AG09319 (cell line): ENCODE data around the gene BAIAP3.

Source experiments
- DNase-seq: peaks from one replicate; pipeline ENCODE4 v3.0.0-alpha.2; 2010; ENCODE audit warnings: low read depth; ENCODE audit errors: extremely low read depth
- TF ChIP-seq, protein P1 (sequence below): IDR thresholded peaks from 2 replicates; pipeline ENCODE4 v1.5.1; 2011; ENCODE audit warnings: low read depth, mild to moderate bottlenecking, inconsistent platforms, low read length, moderate library complexity

The BAIAP3 gene

GRCh38 chr16:1323296-1324239 is 9.9 kb upstream of the BAIAP3 start:
- no peak for DNase-seq
- TF ChIP-seq, protein P1, sequence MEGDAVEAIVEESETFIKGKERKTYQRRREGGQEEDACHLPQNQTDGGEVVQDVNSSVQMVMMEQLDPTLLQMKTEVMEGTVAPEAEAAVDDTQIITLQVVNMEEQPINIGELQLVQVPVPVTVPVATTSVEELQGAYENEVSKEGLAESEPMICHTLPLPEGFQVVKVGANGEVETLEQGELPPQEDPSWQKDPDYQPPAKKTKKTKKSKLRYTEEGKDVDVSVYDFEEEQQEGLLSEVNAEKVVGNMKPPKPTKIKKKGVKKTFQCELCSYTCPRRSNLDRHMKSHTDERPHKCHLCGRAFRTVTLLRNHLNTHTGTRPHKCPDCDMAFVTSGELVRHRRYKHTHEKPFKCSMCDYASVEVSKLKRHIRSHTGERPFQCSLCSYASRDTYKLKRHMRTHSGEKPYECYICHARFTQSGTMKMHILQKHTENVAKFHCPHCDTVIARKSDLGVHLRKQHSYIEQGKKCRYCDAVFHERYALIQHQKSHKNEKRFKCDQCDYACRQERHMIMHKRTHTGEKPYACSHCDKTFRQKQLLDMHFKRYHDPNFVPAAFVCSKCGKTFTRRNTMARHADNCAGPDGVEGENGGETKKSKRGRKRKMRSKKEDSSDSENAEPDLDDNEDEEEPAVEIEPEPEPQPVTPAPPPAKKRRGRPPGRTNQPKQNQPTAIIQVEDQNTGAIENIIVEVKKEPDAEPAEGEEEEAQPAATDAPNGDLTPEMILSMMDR = no peak

DNA sequence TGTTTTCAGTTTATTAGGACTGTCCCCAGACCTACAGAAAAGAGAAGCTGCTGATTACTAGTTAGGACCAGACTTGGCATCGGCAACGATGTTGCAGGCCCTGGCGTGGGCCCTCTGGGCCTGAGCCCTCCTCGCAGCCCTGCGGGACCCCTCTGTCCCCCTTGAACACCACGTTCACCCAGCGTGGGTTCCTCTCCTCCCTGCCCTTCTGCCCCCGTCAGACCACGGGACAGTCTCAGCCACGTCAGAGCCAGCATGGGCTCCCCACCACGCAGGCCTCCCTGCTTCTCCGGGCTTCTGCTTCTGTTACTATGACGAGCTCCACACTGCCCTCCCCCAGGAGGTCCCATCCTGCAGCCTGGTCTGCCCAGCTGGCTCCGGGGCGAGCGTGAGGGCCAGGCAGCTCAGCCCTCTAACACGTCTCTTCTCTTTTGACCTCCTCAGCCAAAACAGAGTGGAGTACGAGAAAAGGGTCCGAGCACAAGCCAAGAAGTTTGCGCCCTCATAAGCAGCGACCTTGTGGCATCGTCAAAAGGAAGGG is 9.1 kb upstream of the BAIAP3 start:
- TF ChIP-seq, protein P1 = no peak
- DNase-seq = no peak

GRCh38 chr16:1325261-1325660 is 8.2 kb upstream of the BAIAP3 start:
- no peak for DNase-seq
- TF ChIP-seq, protein P1 = no peak

DNA sequence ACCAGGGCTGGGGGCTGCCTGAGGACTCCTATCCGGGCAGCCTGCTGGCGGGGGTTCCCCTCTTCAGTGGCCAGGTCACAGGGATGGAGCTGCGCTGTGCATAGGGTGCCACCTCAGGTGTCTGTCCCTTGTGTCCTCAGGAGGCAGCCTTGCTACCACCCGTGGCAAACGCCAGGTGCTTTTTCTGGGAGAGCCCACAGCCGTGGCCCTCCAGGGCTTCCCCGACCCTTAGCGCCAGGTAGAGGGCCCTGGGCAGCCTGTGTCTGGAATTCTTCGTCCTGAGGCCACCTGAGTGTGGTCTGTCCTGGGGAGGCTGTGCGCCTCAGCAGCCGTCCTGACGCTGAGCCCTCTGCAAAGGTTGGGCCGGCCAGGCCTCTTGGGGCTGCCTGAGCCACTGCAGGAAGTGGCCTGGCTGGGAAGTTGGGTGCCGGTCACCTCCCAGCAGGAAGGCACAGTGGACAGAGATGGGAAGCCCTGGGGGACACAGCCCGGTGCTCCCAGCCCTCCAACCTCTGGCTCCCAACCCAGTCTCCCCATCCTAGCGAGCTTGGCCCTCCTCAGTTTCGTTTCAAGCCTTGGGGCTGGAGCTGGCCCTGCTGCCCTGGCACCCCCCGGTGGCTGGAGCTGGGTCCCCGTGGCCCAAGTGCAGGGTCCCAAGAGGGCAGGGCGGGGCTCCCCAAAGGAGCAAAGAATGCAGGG is 7.6 kb upstream of the BAIAP3 start:
- TF ChIP-seq, protein P1 = no peak
- no peak for DNase-seq

GRCh38 chr16:1326391-1326790 is 7.1 kb upstream of the BAIAP3 start:
- no peak for DNase-seq
- TF ChIP-seq, protein P1 = no peak

DNA sequence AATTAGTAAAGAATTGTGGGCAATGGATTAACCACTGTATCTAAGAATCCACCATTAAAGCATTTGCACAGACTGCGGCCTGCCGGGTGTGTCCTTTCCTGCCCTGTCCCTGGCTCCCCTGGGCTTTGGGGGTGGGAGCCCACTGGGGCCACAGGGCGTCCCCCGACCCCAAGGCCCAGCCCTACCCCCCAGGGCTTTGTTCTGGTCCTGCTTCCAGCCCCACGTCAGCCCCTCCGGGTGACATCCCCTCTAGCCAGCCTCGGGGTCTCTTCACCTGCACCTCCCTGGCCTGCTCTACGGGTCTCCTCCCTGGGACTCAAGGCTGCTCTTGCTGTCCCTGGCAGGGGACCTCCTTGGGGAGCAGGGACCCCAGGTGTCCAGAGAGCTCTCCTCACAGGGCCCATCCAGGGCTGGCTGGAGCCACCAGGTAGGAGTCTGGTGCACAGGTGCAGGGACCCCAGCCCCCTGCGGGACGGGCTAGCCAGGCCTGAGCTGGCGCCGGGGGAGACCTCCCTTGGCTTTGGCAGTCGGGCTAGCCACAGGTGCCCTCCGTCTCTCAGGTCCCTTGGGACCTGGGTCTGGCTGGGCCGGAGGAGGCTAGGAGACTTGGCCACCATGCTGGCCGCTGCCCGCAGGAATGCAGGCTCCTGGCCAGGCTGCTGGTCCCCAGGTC is 6.4 kb upstream of the BAIAP3 start:
- TF ChIP-seq, protein P1 = no peak
- DNase-seq = no peak
